ENCODE results near the gene VSX2. TPM values are rescaled to one million over a fixed set of nuclear protein-coding genes. Genes with fewer than 3 reads are reported as not detected.

Gene VSX2
- total RNA-seq, 1 experiment from 2014 or later = 0.02 TPM

DNA sequence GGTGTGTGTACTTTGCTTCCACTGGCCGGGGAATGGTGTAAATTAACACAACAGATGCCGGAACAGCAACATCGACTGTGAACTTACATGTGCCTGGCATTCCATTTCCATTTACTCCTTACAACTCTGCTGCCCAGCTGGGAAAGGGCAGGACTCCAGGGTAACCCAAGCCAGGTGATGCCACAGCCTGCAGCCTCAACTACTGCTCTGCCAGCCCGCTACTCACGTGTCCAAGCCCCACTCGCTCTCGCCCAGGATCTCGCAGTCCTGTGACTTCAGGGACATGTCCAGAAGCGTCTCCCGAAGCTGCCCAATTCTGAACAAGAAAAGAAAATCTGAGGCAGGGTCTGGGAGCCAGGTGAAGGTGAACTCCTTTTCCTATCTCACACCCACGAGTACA is 52.8 kb downstream of the VSX2 start:
- Histone ChIP-seq H3K27me3 (no peaks in the 10 kb centered on the region), H3K4me1 (no peaks in the 10 kb centered on the region), H3K36me3 (peaks cover 23% of the 10 kb centered on the region), H3K4me3 (no peak overlapping the region), H3K9me3 (replicated peaks) (no peaks in the 10 kb centered on the region), H3K27ac (no peak overlapping the region)
- DNase-seq = no peak

DNA sequence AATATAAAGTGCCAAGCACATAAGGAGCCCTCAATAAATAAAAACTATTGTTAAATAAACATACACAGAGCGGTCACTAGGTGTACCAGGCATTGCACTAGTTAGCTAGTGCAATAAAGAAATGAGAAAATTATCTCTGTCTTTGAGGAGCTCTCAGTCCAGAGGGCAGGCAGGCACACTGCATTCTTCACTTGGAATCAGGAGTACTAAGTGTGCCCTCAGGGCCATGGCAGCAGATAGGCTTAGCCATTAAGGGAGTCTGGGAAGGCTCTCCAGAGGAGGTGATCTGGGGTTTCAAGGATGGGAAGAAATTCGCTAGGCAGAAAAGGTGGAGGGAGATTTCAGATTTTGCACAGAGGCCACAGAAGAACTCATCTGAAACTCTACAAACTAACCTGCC is 54.4 kb downstream of the VSX2 start:
- no peak for DNase-seq
- Histone ChIP-seq H3K27me3 (no peaks in the 10 kb centered on the region), H3K36me3 (peaks cover 26% of the 10 kb centered on the region), H3K4me3 (no peak overlapping the region), H3K4me1 (no peaks in the 10 kb centered on the region), H3K9me3 (replicated peaks) (no peaks in the 10 kb centered on the region), H3K27ac (no peak overlapping the region)

DNA sequence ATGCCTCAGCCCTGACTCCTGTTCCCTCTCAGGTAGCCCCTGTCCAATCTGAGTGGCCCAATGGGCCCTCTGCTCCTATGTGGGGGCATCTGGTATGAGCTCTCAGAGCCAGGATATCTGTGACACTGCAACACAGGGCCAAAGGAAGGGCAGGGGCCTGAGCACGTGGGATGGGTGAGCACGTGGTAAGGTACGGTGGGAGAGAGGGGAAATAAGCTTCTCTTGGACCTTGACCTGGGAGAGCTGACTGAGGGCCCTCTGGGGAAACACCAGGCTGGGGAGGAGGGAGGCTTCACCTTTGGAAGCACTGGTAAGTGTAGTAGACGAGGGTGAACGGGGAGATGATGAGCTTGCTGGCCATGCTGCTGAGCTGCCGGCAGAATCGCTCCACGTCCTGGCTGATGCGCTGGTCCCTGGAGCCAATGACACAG is 56.8 kb downstream of the VSX2 start:
- Histone ChIP-seq H3K4me1 (no peaks in the 10 kb centered on the region), H3K4me3 (no peak overlapping the region), H3K27me3 (no peaks in the 10 kb centered on the region), H3K27ac (no peak overlapping the region), H3K9me3 (replicated peaks) (no peaks in the 10 kb centered on the region), H3K36me3 (peaks cover 27% of the 10 kb centered on the region)
- no peak for DNase-seq

DNA sequence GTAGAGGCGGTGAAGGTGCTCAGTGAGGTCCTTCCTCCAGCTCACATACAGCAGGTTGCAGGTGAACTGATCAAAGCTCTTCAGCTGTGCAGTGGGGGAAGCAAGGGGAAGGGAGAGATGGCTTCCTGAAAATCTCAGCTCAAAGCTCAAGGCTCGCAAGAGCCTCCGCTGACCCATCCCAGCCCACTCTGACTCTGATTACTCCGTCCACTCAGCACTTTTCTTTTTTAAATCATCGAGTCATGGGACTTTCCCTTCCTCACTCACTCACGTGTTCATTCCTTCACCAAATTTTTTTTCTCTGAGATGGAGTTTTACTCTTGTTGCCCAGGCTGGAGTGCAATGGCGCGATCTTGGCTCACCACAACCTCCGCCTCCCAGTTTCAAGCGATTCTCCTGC is 58.7 kb downstream of the VSX2 start:
- Histone ChIP-seq H3K36me3 (peaks cover 14% of the 10 kb centered on the region), H3K9me3 (replicated peaks) (no peaks in the 10 kb centered on the region), H3K4me3 (no peak overlapping the region), H3K27ac (no peak overlapping the region), H3K27me3 (no peaks in the 10 kb centered on the region), H3K4me1 (no peaks in the 10 kb centered on the region)
- DNase-seq = no peak

DNA sequence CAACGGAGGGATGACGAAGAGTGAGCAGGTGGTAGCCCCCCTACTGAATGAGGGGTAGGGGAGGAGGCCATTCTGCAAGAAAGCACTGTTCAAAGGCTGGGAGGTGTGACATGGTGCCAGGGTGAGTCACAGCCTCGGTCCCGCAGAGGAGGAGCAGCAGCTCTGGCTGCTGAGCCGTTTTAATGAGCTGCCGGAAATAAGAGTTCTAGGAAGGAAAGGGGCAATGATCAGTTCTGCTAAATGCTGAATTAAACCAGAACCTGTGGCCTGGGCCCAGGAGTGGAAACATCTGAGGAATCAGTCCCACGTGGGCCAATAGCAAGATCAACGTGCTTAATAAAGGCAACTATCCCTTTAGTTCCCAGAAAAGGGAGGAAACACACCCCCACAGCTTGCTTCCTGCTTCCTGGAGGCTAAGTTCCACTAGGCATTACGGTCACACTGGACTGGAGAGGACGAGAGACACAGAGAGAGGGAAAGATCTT is 59.9 kb downstream of the VSX2 start:
- Histone ChIP-seq H3K27ac (no peak overlapping the region), H3K9me3 (replicated peaks) (no peaks in the 10 kb centered on the region)
- DNase-seq = no peak

DNA sequence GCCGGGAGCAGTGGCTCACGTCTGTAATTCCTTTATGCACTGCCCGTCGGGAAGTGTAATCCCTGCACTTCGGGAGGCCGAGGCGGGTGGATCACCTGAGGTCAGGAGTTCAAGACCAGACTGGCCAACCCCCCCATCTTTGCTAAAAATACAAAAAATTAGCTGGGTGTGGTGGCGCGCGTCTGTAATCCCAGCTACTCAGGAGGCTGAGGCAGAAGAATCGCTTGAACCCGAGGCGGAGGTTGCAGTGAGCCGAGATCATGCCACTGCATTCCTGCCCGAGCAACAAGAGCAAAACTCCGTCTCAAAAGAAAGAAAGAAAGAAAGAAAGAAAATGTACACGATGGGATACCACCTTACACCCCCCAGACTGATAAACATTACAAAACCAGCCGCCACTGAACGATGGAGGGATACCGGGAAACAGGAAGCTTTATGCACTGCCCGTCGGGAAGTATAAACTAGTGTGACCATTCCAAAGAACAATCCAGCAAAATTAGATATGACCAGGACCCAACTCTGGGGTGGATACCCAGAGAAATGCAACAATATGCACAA is 62.4 kb downstream of the VSX2 start:
- DNase-seq = no peak
- Histone ChIP-seq H3K4me3 (peak overlapping the region; percentile 70), H3K27me3 (no peaks in the 10 kb centered on the region), H3K27ac (no peak overlapping the region), H3K4me1 (no peaks in the 10 kb centered on the region), H3K9me3 (replicated peaks) (no peaks in the 10 kb centered on the region), H3K36me3 (peaks cover 9% of the 10 kb centered on the region)

More for the DNA sequence above, 59.9 kb downstream of the VSX2 start:
- no peaks in the 10 kb centered on the region for H3K4me1 ChIP-seq
- no peaks in the 10 kb centered on the region for H3K27me3 ChIP-seq
- peaks cover 14% of the 10 kb centered on the region for H3K36me3 ChIP-seq
- no peak overlapping the region for H3K4me3 ChIP-seq

DNA sequence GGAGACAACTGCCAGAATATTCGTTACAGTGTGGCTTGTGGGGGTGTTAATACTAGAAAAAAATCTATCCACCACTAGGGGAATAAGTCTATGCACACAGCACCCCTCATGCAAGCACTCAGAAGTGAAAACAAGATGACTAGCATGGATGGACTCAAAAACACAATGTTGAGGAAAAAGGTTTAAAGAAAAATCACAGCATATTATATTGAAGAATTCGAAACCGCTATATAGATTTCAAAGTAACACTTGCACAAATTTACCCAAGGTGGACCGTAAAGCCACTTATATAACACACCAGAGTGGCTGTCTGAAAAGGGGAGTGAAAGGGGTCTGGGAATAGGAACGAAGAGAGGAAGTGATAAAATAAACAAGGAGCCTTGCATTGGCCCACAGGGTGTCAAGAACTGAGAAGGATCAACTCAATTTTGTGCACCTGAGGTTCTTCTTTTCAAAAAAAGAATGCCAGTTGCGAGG is 62.9 kb downstream of the VSX2 start:
- Histone ChIP-seq H3K27me3 (no peaks in the 10 kb centered on the region), H3K9me3 (replicated peaks) (no peaks in the 10 kb centered on the region), H3K4me1 (no peaks in the 10 kb centered on the region), H3K36me3 (peaks cover 9% of the 10 kb centered on the region), H3K27ac (peak overlapping the region; percentile 43), H3K4me3 (peak overlapping the region; percentile 70)
- DNase-seq = peak in 1 of 2 experiments; percentile 44

DNA sequence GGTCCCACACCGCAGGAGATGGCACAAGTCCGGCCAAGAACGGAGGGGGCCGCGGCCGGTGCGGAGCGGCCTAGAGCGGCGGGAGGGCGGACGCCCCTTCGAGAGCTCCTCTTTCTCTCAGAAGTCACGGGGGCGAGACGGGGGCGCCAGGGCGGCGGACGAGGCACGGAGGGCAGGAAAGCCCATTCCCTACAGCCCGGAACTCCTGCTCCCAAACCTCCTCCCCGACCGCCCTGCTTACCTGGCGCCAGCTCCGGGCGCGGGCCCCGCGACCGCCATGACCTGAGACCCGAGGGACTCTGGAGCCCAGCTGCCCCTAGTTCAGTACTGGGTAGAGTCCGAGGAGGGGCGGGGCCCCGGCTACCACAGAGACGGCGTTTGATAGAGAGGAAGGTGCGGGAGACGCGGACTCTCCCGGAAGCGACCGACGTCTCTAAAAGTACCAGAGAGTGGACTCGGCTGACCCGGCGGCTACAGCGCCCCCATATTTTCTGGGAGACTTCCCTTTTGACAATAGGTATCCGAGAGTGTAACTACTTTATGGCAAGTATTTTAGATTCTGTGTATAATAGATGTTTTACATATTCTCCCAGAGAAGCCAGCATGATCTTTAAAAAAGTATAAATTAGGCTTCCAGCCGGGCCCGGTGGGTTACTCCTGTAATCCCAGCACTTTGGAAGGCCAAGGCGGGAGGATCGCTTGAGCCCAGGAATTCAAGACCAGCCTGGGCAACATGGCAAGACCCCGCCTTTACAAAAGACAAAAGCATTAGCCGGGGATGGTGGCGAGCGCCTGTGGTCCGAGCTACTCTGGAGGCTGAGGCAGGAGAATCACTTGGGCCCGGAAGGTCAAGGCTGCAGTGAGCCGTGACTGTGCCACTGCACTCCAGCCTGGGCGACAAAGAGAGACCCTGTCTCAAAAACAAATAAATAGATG is 63.7 kb downstream of the VSX2 start, which contains the start of gene ABCD4:
TSS of gene ABCD4 (minus strand) at position 301 of the 936 bp plus-strand sequence. CDS start at position 279, 22 bp downstream.
- peak within 1 kb of the TSS; percentile 43 for H3K27ac ChIP-seq
- no peaks in the 10 kb centered on the region for H3K27me3 ChIP-seq
- DNase-seq = peak; percentile 96
- H3K9me3 ChIP-seq (replicated peaks) = no peaks in the 10 kb centered on the region
- peaks cover 9% of the 10 kb centered on the region for H3K36me3 ChIP-seq
- no peaks in the 10 kb centered on the region for H3K4me1 ChIP-seq
- H3K4me3 ChIP-seq = peak within 1 kb of the TSS; percentile 70

DNA sequence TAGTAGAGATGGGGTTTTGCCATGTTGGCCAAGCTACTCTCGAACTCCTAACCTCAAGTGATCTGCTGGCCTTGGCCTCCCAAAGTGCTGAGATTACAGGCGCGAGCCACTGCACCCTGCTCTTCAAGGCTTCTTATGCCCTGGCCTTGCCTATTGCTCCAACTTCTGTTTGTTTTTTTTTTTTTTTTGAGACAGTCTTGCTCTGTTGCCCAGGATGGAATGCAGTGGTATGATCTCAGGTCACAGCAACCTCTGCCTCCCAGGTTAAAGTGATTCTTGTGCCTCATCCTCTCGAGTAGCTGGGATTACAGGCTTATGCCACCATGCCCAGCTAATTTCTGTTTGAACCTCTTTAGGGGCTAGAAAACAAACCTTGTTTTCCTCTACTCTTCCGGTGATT is 69.4 kb downstream of the VSX2 start:
- Histone ChIP-seq H3K9me3 (replicated peaks) (no peaks in the 10 kb centered on the region), H3K4me3 (no peak overlapping the region), H3K36me3 (no peaks in the 10 kb centered on the region), H3K27me3 (no peaks in the 10 kb centered on the region; the same call in 1 of the 2 replicates), H3K27ac (no peak overlapping the region), H3K4me1 (no peaks in the 10 kb centered on the region)
- DNase-seq = no peak

DNA sequence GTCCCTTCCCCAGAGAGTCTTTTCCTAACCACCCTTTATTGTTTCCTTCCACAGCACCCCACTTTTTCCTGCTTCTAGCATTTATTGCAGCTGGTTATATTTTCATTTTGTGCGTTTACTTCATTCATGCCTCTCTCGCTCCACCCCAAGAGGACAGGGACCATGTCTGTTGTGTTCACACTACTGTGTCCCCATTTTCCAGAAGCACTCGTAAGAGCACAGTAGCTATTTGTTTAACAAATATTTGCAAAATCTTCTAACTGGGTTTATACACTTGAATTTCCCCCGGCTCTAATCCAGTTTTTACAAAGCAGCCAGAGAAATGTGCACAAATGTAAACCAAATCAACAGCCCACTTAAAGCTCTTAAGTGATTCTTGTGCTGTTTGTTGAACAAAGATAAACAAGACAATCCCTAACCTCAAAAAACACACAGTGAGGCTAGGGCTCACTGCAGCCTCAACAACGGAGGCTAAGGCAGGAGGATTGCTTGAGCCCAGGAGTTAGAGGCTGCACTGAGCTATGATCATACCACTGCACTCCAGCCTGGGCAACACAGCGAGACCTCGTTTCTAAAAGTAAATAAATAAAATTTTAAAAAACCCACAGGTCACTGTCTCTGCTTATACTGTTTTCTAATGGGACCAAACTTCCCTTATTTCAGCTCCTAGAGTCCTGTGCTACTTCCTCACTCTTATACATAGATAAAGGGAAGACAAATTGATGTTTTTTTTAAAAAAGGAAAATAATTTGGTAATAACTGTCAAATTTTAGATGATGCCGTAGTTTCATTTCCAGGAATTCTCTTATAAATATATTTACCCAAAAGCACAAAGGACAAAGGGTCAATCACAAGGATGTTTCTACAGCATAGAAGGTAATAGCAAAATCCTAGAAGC is 70.1 kb downstream of the VSX2 start:
- H3K9me3 ChIP-seq (replicated peaks) = no peaks in the 10 kb centered on the region
- no peak overlapping the region for H3K4me3 ChIP-seq
- H3K36me3 ChIP-seq = no peaks in the 10 kb centered on the region
- no peaks in the 10 kb centered on the region; the same call in 1 of the 2 replicates for H3K27me3 ChIP-seq
- H3K27ac ChIP-seq = no peak overlapping the region
- no peaks in the 10 kb centered on the region for H3K4me1 ChIP-seq
- DNase-seq = no peak

DNA sequence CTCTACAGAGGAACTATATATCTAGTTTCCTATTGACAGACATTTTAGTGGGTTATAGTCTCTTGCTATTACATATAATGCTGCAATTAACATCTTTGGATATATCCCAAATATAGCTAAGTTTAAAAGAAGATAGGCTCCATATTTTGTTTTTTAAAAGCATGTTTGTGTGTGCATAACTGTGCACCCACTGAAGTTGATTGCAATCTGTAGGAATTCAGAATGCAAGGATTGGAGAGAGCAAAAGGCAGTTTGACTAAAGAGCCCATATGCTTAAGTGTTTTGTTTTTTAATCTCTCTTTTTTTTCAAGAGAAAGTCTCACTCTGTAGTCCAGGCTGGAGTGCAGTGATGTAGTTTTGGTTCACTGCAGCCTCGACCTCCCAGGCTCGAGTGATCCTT is 72.9 kb downstream of the VSX2 start:
- no peak for DNase-seq
- H3K4me3 ChIP-seq = no peak overlapping the region
- no peaks in the 10 kb centered on the region; the same call in 1 of the 2 replicates for H3K27me3 ChIP-seq
- H3K9me3 ChIP-seq (replicated peaks) = no peaks in the 10 kb centered on the region
- H3K27ac ChIP-seq = no peak overlapping the region
- no peaks in the 10 kb centered on the region for H3K4me1 ChIP-seq
- no peaks in the 10 kb centered on the region for H3K36me3 ChIP-seq

All from SJCRH30 (cell line).